Activated naive CD4-positive, alpha-beta T cell treated with anti-CD3 and anti-CD28 coated beads, Interleukin-2, amount 10 ng/mL, durations not matched to agents 7 days and 5 days (primary cell): ENCODE measurements around the gene MYMX.
A peak's percentile ranks its signal among the peaks of the same experiment; 100 is the strongest.

Experiments used
- CTCF ChIA-PET: fragments of 350-600 bp; sonication (Branson Sonifier 250); formaldehyde crosslinking; loops from one replicate; lab custom pipeline; 2021; ENCODE audit warnings: antibody characterized with exemption; lab: Charles Lee
- DNase-seq: peaks from one replicate; pipeline ENCODE4 v3.0.0-alpha.2; 2020
- H3K27ac Mint-ChIP-seq: one replicate; pipeline ENCODE4 v1.8.0; 2021; ENCODE audit warnings: mild to moderate bottlenecking, moderate library complexity, mixed read lengths
- H3K27me3 Mint-ChIP-seq: one replicate; pipeline ENCODE4 v1.8.0; 2021; ENCODE audit warnings: mild to moderate bottlenecking, mixed read lengths
- H3K36me3 Mint-ChIP-seq: one replicate; pipeline ENCODE4 v1.8.0; 2021; ENCODE audit warnings: mixed read lengths
- H3K4me1 Mint-ChIP-seq: one replicate; pipeline ENCODE4 v1.8.0; 2021; ENCODE audit warnings: mixed read lengths
- H3K4me3 Mint-ChIP-seq: one replicate; pipeline ENCODE4 v1.8.0; 2021; ENCODE audit warnings: mild to moderate bottlenecking, moderate library complexity, mixed read lengths
- H3K9me3 Mint-ChIP-seq: one replicate; pipeline ENCODE4 v1.8.0; 2021; ENCODE audit warnings: mixed read lengths

MYMX gene

DNA sequence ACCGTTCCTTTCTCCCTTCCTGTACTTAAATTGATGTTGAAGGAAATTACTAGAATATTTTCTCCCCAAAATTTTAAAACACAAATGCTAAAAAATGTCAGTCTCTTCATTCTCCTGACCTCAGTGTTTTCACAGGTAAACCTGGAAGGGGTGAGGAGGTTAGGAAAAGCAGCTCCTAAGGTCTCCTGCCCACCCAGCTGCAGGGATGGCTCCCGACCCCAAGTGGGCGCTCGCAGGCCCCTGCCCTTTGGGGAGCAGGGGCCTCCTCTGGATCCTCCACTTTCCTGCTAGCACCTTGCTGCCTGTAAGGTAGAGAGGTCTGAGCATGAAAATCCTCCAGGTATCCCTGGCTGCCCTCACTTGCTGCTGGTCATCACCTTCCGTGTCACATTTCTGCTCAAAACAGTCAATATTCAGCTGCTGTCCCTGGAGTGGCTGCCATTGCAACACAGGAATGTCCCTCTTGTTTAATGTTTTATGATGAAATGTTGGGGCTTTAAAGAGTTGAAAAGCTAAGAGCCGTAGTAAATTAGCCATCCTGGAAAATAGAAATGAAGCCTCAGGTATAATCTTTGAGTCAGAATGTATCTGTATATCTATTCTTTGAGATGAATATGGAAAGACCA is 19.3 kb downstream of the MYMX start:
- no peak overlapping the region for H3K4me3 Mint-ChIP-seq

GRCh38 chr6:44237021-44237812 is 20.5 kb downstream of the MYMX start:
- peak overlapping the region; percentile 91 for H3K27ac Mint-ChIP-seq
- H3K36me3 Mint-ChIP-seq: peaks cover 5% of the 10 kb centered on the region
- H3K4me1 Mint-ChIP-seq: peaks cover 24% of the 10 kb centered on the region
- peaks cover 8% of the 10 kb centered on the region for H3K27me3 Mint-ChIP-seq
- H3K9me3 Mint-ChIP-seq: no peaks in the 10 kb centered on the region
- CTCF ChIA-PET: interaction anchor here (0.6 to 3.1 kb wide), 16 partner anchors 8 to 140 kb away, joined by 3 to 16 read pairs (median 4); partner anchors contain the start of genes HSP90AB1, SLC29A1 and SLC35B2
- peak; percentile 75 for DNase-seq
- H3K4me3 Mint-ChIP-seq: peak overlapping the region; percentile 79

More for the DNA sequence above, 19.3 kb downstream of the MYMX start:
- Mint-ChIP-seq H3K27ac (no peak overlapping the region), H3K4me1 (peaks cover 24% of the 10 kb centered on the region), H3K27me3 (no peaks in the 10 kb centered on the region), H3K36me3 (peaks cover 6% of the 10 kb centered on the region), H3K9me3 (no peaks in the 10 kb centered on the region)
- DNase-seq: no peak
- CTCF ChIA-PET: interaction anchor here (1.2 to 3.1 kb wide), 5 partner anchors 9 to 63 kb away, joined by 3 to 16 read pairs (median 4); no protein-coding TSS in a partner anchor

DNA sequence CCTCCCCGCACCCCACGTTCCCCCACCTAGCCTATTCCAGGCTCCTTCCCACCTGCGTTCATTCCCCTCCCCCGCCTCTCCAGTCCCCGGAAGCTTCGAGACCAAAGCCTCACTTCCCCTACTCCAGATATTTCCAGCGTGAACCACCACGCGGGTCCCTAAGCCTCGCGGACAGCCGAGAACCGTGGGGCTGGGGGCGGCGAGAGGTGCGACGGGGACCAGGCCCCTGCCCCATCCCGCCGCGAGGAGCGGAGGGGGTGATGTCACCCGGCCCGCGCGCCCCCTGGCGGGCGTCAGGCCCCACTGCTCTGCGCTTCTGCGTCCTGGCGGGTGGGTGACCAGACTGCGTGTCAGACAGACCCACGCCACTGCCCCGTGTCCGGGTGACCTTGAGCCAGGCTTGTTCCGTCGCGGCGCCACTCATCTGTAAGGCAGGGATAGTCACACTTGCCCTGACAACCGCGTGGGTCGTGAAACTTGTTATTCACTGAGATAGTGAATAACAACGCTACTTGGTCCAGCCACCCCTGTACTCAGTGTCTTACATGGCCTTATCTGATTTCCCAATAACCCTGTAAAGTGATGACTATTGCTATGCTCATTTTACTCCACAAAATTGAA is 21.2 kb downstream of the MYMX start:
- H3K4me1 Mint-ChIP-seq: peaks cover 22% of the 10 kb centered on the region
- H3K36me3 Mint-ChIP-seq: peaks cover 3% of the 10 kb centered on the region
- H3K9me3 Mint-ChIP-seq: no peaks in the 10 kb centered on the region
- peak; percentile 82 for DNase-seq
- CTCF ChIA-PET: interaction anchor here (0.6 to 2.1 kb wide), 14 partner anchors 9 to 141 kb away, joined by 3 to 15 read pairs (median 4); partner anchors contain the start of genes HSP90AB1, SLC29A1 and SLC35B2
- peak overlapping the region; percentile 91 for H3K27ac Mint-ChIP-seq
- peak overlapping the region; percentile 79 for H3K4me3 Mint-ChIP-seq
- H3K27me3 Mint-ChIP-seq: peaks cover 8% of the 10 kb centered on the region

DNA sequence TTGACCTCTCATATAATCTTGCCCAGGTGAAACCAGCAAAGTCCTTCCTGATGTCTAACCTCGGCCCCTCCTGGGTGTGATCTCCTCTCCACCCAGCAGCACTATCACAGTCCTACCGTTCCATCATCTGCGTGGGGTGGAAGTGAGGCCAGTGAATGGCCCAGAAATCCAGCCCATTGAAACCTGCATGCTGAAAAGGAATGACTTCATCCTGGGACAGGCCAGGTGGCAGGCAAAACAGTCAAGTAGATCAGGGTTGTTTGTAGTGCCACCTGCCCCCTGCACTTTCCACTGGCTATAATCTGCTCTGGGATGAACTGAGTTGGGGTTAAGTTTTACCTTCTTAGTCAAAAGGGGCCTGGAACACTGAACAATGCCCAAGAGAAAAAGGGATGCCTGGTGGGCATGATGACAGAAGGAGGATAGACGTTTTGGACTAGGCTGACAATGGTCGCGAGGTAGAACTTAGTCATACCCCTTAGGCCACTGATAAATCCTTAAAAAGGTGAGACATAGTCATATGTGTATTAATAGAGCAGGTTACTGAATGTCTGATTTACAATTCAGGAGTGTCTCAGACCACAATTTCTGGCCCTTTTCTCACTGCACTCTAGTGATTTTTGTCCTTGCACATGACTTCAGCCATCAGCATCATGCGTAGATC is 22.1 kb downstream of the MYMX start:
- no peak overlapping the region for H3K27ac Mint-ChIP-seq
- peaks cover 3% of the 10 kb centered on the region for H3K36me3 Mint-ChIP-seq
- peaks cover 15% of the 10 kb centered on the region for H3K27me3 Mint-ChIP-seq
- no peaks in the 10 kb centered on the region for H3K9me3 Mint-ChIP-seq
- H3K4me1 Mint-ChIP-seq: peaks cover 17% of the 10 kb centered on the region
- CTCF ChIA-PET: interaction anchor here (0.6 to 2.1 kb wide), 4 partner anchors 8 to 142 kb away, joined by 4 to 15 read pairs (median 10); partner anchors contain the start of genes HSP90AB1 and SLC29A1
- no peak for DNase-seq
- peak overlapping the region; percentile 79 for H3K4me3 Mint-ChIP-seq

DNA sequence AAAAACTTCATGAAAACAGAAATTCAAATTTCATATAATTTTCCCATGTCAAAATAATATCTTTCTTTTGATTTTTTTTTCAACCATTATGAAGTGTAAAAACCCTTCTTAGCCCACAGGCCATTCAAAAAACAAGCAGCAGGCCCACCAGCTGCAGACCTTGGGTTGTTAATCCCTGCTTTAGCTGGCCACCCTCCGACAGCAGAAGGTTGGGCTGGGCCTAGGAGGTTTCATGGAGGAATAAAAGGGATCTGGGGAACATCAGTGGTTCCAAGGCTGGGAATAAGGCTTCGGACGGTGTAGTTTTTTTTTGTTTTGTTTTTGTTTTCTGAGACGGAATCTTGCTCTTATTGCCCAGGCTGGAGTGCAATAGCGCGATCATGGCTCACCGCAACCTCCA is 26.6 kb downstream of the MYMX start:
- CTCF ChIA-PET: interaction anchor here (0.7 to 2.2 kb wide), 3 partner anchors 13 to 74 kb away, joined by 3 to 6 read pairs (median 6); no protein-coding TSS in a partner anchor
- Mint-ChIP-seq H3K27me3 (peaks cover 33% of the 10 kb centered on the region), H3K9me3 (no peaks in the 10 kb centered on the region), H3K36me3 (peaks cover 11% of the 10 kb centered on the region), H3K27ac (no peak overlapping the region), H3K4me1 (peaks cover 17% of the 10 kb centered on the region), H3K4me3 (no peak overlapping the region)
- DNase-seq: no peak

GRCh38 chr6:44245391-44245911 is 28.7 kb downstream of the MYMX start:
- CTCF ChIA-PET: interaction anchor here (0.6 to 3.0 kb wide), 5 partner anchors 9 to 1453 kb away, joined by 4 to 15 read pairs (median 4); partner anchors contain the start of gene SLC35B2
- H3K27ac Mint-ChIP-seq: peak overlapping the region; percentile 98
- DNase-seq: no peak
- H3K4me3 Mint-ChIP-seq: peak overlapping the region; percentile 97
- no peaks in the 10 kb centered on the region for H3K9me3 Mint-ChIP-seq
- H3K27me3 Mint-ChIP-seq: peaks cover 33% of the 10 kb centered on the region
- H3K36me3 Mint-ChIP-seq: peaks cover 32% of the 10 kb centered on the region
- H3K4me1 Mint-ChIP-seq: peaks cover 35% of the 10 kb centered on the region

DNA sequence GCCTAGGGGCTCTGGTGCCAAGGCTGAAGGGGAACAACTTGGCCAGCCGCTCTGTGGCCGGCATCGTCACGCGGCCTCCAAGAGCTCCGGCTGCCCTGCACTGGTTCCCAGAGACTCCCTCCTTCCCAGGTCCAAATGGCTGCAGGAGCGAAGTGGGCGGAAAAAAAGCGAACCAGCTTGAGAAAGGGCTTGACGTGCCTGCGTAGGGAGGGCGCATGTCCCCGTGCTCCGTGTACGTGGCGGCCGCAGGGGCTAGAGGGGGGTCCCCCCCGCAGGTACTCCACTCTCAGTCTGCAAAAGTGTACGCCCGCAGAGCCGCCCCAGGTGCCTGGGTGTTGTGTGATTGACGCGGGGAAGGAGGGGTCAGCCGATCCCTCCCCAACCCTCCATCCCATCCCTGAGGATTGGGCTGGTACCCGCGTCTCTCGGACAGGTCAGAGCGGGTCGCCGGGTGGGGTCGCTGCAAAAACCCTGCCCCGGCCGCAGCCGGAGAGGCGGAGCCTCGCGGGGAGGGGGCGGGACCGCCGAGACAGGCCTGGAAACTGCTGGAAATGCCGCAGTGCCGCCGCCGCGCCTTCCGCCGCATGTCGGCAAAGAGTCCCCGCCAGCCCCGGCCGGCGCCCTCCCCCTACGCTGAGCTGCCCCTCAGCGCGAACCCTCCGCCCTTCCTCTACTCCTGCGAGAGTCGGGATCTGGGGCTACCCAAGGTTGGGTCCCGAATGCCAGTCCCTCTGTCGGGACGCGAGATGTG is 29.4 kb downstream of the MYMX start:
- H3K27me3 Mint-ChIP-seq: peaks cover 33% of the 10 kb centered on the region
- H3K4me3 Mint-ChIP-seq: peak overlapping the region; percentile 97
- H3K4me1 Mint-ChIP-seq: peaks cover 39% of the 10 kb centered on the region
- peak overlapping the region; percentile 98 for H3K27ac Mint-ChIP-seq
- CTCF ChIA-PET: interaction anchor here (0.6 to 3.0 kb wide), 5 partner anchors 8 to 1453 kb away, joined by 4 to 15 read pairs (median 8); partner anchors contain the start of gene SLC35B2
- no peaks in the 10 kb centered on the region for H3K9me3 Mint-ChIP-seq
- peaks cover 39% of the 10 kb centered on the region for H3K36me3 Mint-ChIP-seq
- DNase-seq: peak; percentile 87

GRCh38 chr6:44246663-44247337 is 30.1 kb downstream of the MYMX start, which contains the start of gene HSP90AB1:
HSP90AB1 (plus strand) TSS chr6:44247101; CDS start chr6:44248630, 1,529 bp downstream.
- Mint-ChIP-seq H3K4me3 (peak within 1 kb of the TSS; percentile 97), H3K36me3 (peaks cover 45% of the 10 kb centered on the region), H3K9me3 (no peaks in the 10 kb centered on the region), H3K4me1 (peaks cover 43% of the 10 kb centered on the region), H3K27ac (peak within 1 kb of the TSS; percentile 98), H3K27me3 (peaks cover 27% of the 10 kb centered on the region)
- DNase-seq: peak; percentile 98
- CTCF ChIA-PET: interaction anchor here (1.3 to 3.0 kb wide), 5 partner anchors 9 to 74 kb away, joined by 3 to 15 read pairs (median 8); partner anchors contain the start of gene SLC35B2

GRCh38 chr6:44247338-44248302 is 30.9 kb downstream of the MYMX start:
- Mint-ChIP-seq H3K4me3 (peak overlapping the region; percentile 97), H3K27me3 (peaks cover 24% of the 10 kb centered on the region), H3K27ac (peak overlapping the region; percentile 98), H3K4me1 (peaks cover 47% of the 10 kb centered on the region), H3K36me3 (peaks cover 51% of the 10 kb centered on the region), H3K9me3 (no peaks in the 10 kb centered on the region)
- CTCF ChIA-PET: interaction anchor here (1.3 to 3.0 kb wide), 6 partner anchors 8 to 23 kb away, joined by 3 to 15 read pairs (median 9); partner anchors contain the start of gene SLC35B2
- DNase-seq: peak; percentile 88

DNA sequence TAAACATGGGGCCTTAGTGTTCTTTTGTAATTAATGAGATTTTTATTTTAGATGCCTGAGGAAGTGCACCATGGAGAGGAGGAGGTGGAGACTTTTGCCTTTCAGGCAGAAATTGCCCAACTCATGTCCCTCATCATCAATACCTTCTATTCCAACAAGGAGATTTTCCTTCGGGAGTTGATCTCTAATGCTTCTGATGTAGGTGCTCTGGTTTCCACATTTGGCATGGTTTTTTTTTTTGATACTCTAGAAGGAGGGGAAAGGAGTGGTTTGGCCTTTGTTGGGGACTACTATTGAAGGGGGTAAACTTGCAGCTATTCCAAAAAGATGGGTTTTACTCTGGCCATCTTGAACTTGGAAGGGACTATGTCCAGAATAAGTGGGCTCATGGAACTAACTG is 31.9 kb downstream of the MYMX start:
- H3K4me3 Mint-ChIP-seq: peak overlapping the region; percentile 97
- H3K4me1 Mint-ChIP-seq: peaks cover 56% of the 10 kb centered on the region
- peak overlapping the region; percentile 98 for H3K27ac Mint-ChIP-seq
- peaks cover 61% of the 10 kb centered on the region for H3K36me3 Mint-ChIP-seq
- no peaks in the 10 kb centered on the region for H3K9me3 Mint-ChIP-seq
- CTCF ChIA-PET: interaction anchor here (1.7 to 1.8 kb wide), 2 partner anchors 8 to 16 kb away, joined by 4 to 11 read pairs; partner anchors contain the start of gene SLC35B2
- DNase-seq: no peak
- H3K27me3 Mint-ChIP-seq: peaks cover 20% of the 10 kb centered on the region
